K562 (cell line): Measurements from ENCODE around the gene ACVR2B. TPM values are rescaled to one million over a fixed set of nuclear protein-coding genes. Genes with fewer than 3 reads are reported as not detected.
A peak's percentile ranks its signal among the peaks of the same experiment; 100 is the strongest.

Experiments used
- CBFA2T3 ChIP-seq: fragments of 450-650 bp; IDR thresholded peaks from 2 replicates; pipeline ENCODE4 v1.6.1; 2017
- CC2D1A ChIP-seq: fragments of 450-650 bp; IDR thresholded peaks from 2 replicates; pipeline ENCODE4 v1.6.1; 2017; ENCODE audit warnings: mild to moderate bottlenecking
- CUX1 ChIP-seq: fragments of 200-800 bp; sonication (Bioruptor generic); IDR thresholded peaks from 2 replicates; pipeline ENCODE4 v1.6.1; 2016; ENCODE audit warnings: missing genetic modification characterization, missing compliant biosample characterization
- CXXC5 ChIP-seq: fragments of 250-450 bp; sonication (Bioruptor Pico); IDR thresholded peaks from 2 replicates; pipeline ENCODE4 v1.8.0; 2022; ENCODE audit warnings: inconsistent platforms, mild to moderate bottlenecking, moderate library complexity
- DEAF1 ChIP-seq: fragments of 450-650 bp; formaldehyde crosslinking; IDR thresholded peaks from 2 replicates; pipeline ENCODE4 v1.4.0; 2020; ENCODE audit warnings: mild to moderate bottlenecking, moderate library complexity
- FOXA1 ChIP-seq: fragments of 450-650 bp; IDR thresholded peaks from 2 replicates; pipeline ENCODE4 v1.6.1; 2016; ENCODE audit warnings: mild to moderate bottlenecking, borderline replicate concordance
- FOXJ2 ChIP-seq: fragments of 200-800 bp; sonication (Bioruptor generic); IDR thresholded peaks from 2 replicates; pipeline ENCODE4 v1.6.1; 2016; ENCODE audit warnings: missing genetic modification characterization, missing compliant biosample characterization
- FOXK1 ChIP-seq: sonication (generic); formaldehyde crosslinking; IDR thresholded peaks from 2 replicates; pipeline ENCODE4 v1.8.0; 2022; ENCODE audit warnings: missing genetic modification reagents, mild to moderate bottlenecking, borderline replicate concordance
- KDM2B ChIP-seq: fragments of 250-450 bp; sonication (Bioruptor Pico); IDR thresholded peaks from 2 replicates; pipeline ENCODE4 v1.8.0; 2021; ENCODE audit warnings: mild to moderate bottlenecking, moderate library complexity
- KLF16 ChIP-seq: IDR thresholded peaks from 2 replicates; pipeline ENCODE4 v1.6.1; 2016; ENCODE audit warnings: antibody characterized with exemption
- NONO ChIP-seq, 2 experiments: fragments of 200-400 bp in 1 of 2; fragments of 450-650 bp in 1 of 2; formaldehyde crosslinking in 1 of 2; IDR thresholded peaks; 2 replicates each; pipeline ENCODE4 v1.6.1; 2017; ENCODE audit warnings: low read depth in 2 of 2, mild to moderate bottlenecking in 2 of 2, moderate library complexity in 2 of 2, low read length in 1 of 2
- PHB ChIP-seq: fragments of 250-450 bp; sonication (Bioruptor Pico); IDR thresholded peaks from 2 replicates; pipeline ENCODE4 v1.5.0; 2021
- RERE ChIP-seq: sonication (generic); formaldehyde crosslinking; IDR thresholded peaks from 2 replicates; pipeline ENCODE4 v1.8.0; 2023; ENCODE audit warnings: missing genetic modification reagents, mild to moderate bottlenecking, borderline replicate concordance
- SOX6 ChIP-seq: fragments of 450-650 bp; IDR thresholded peaks from 2 replicates; pipeline ENCODE4 v1.6.1; 2014; ENCODE audit warnings: mild to moderate bottlenecking
- SP1 ChIP-seq: sonication (generic); formaldehyde crosslinking; IDR thresholded peaks from 2 replicates; pipeline ENCODE4 v1.8.1; 2022; ENCODE audit warnings: mild to moderate bottlenecking, missing genetic modification reagents
- SREBF1 ChIP-seq: fragments of 150-350 bp; IDR thresholded peaks from 2 replicates; pipeline ENCODE4 v1.6.1; 2014; ENCODE audit warnings: antibody characterized with exemption, low read depth, low read length, borderline replicate concordance
- ZNF583 ChIP-seq: fragments of 250-450 bp; sonication (Bioruptor Pico); IDR thresholded peaks from 2 replicates; pipeline ENCODE4 v1.4.0; 2020
- polyA plus RNA-seq, 8 experiments: library from polyadenylated mRNA; depleted of rRNA in 4 of 8; stranded (reverse) in 5 of 8; unstranded in 3 of 8; fragments of >200 nt; fragmentation: Nextera tagmentation in 2 of 8; fragmentation: Illumina TruSeq in 1 of 8; extraction: Ambion mirVana in 2 of 8; extraction: Trizol in 1 of 8; gene quantifications; 2 replicates each; pipeline versions ENCODE4 v1.2.1 to v1.2.3, GENCODE V29; 2011 to 2014; ENCODE audit warnings: inconsistent platforms in 1 of 8, missing spikeins in 1 of 8
- total RNA-seq, 7 experiments: library from RNA; depleted of rRNA in 6 of 7; stranded (reverse); fragments of >200 nt in 6 of 7; fragmentation: Illumina TruSeq in 2 of 7; extraction: Trizol in 2 of 7; gene quantifications; 2 replicates each; pipeline versions ENCODE4 v1.2.1 to v1.2.3, GENCODE V29; 2011 to 2021; ENCODE audit warnings: low replicate concordance in 1 of 7

ACVR2B gene
- total and polyA plus RNA-seq, 9 of the 15 experiments (the other 6 are each of a cell fraction or from before 2014, with no cell fraction given): 1.8 to 23.7 (median 7.1) TPM

GRCh38 chr3:38454884-38455638 lies 1.4 kb downstream of the ACVR2B start (continued):
- no peak for TF ChIP-seq FOXJ2 (tag)
- no peak for TF ChIP-seq CUX1
- TF ChIP-seq ZNF583 (CRISPR knock-in tag): no peak
- peak; percentile 12 for TF ChIP-seq SP1 (CRISPR knock-in tag)
- TF ChIP-seq KLF16: no peak
- no peak for TF ChIP-seq CBFA2T3
- TF ChIP-seq NONO (IDR thresholded peaks at IDR 0.05; ENCODE audit: low read depth in 2 of 2, low read length in 1 of 2): no peak
- TF ChIP-seq SOX6: no peak
- TF ChIP-seq SREBF1: no peak
- no peak for TF ChIP-seq DEAF1 (CRISPR knock-in tag)
- 0 out of 2 replicates have a peak, but pooled peaks have one; percentile 28 for TF ChIP-seq KDM2B (CRISPR knock-in tag)
- TF ChIP-seq FOXA1: no peak
- no peak for TF ChIP-seq PHB (CRISPR knock-in tag)
- TF ChIP-seq RERE: no peak
- TF ChIP-seq CC2D1A: no peak
- TF ChIP-seq FOXK1 (CRISPR knock-in tag): 0 out of 2 replicates have a peak, but pooled peaks have one; percentile 8
- peak; percentile 65 for TF ChIP-seq CXXC5 (CRISPR knock-in tag)
